ENCODE results near the gene HES5. TPM values are rescaled to one million over a fixed set of nuclear protein-coding genes. Genes with fewer than 3 reads are reported as not detected.

HES5 gene
- total and polyA plus RNA-seq, 5 donors from 2014 or later: not detected

DNA sequence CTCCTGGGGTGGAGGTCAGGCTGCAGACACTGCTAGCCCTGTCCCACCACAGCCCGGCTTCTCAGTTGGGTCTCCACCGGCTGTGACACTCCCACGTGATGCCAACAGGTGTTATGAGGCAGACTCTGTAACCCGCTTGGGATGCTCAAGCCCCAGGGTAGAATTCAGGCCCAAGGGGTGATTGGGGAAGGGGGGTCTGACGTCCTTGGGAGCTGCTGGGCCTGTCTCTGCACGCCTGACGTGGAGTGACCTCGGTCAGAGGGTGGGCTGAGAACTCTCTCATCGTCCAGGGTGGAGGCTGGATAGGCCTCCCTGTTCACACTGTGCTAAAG is 7.7 kb upstream of the HES5 start:
- Histone ChIP-seq H3K4me1 (ENCODE audit: control insufficient read depth, insufficient read depth, low read length, poor library complexity, severe bottlenecking) (peaks cover 7% of the 10 kb centered on the region), H3K27ac (ENCODE audit: insufficient read depth, low read length, poor library complexity, severe bottlenecking) (no peak overlapping the region), H3K27me3 (ENCODE audit: control insufficient read depth, insufficient read depth, low read length) (no peaks in the 10 kb centered on the region), H3K9me3 (ENCODE audit: control insufficient read depth in 2 of 2, low read length in 2 of 2) (no peaks in the 10 kb centered on the region), H3K4me3 (ENCODE audit: low read depth, low read length) (no peak overlapping the region), H3K36me3 (ENCODE audit: control insufficient read depth, insufficient read depth, low read length) (no peaks in the 10 kb centered on the region)
- no peaks in the 10 kb centered on the region for H3K9me3 Mint-ChIP-seq
- DNase-seq (no peak), ATAC-seq (ENCODE audit: low read depth in 2 of 2) (no peak)
- H3K27me3 Mint-ChIP-seq: peaks cover 30% of the 10 kb centered on the region
- H3K4me1 Mint-ChIP-seq: peaks cover 0 to 12% (median 3%) of the 10 kb centered on the region in 4 donors
- H3K27ac Mint-ChIP-seq: no peak overlapping the region
- no peak overlapping the region for H3K4me3 Mint-ChIP-seq
- no peaks in the 10 kb centered on the region for H3K36me3 Mint-ChIP-seq

DNA sequence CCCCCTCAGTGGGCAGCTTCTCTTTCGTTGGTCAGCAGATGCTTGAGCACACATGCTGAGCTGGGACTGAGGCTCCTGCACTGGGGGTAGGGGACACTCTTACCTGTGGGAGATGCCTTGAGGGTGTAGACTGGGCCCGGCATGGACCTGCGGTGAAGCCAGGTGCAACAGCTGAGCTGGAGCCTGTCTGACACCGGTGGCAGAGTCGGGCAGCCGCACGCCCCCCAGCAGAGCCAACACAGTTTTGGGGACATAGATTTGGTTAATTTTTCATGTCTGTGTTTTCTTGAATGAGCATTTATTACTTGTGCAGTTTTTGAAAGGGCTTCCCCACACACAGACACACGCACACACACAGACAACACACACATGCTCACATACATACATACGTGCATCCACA is 5.9 kb upstream of the HES5 start:
- Histone ChIP-seq H3K4me1 (ENCODE audit: control insufficient read depth, insufficient read depth, low read length, poor library complexity, severe bottlenecking) (peaks cover 5% of the 10 kb centered on the region), H3K36me3 (ENCODE audit: control insufficient read depth, insufficient read depth, low read length) (no peaks in the 10 kb centered on the region), H3K27ac (ENCODE audit: insufficient read depth, low read length, poor library complexity, severe bottlenecking) (no peak overlapping the region), H3K9me3 (ENCODE audit: control insufficient read depth in 2 of 2, low read length in 2 of 2) (no peaks in the 10 kb centered on the region), H3K4me3 (ENCODE audit: low read depth, low read length) (no peak overlapping the region), H3K27me3 (ENCODE audit: control insufficient read depth, insufficient read depth, low read length) (peaks cover 3% of the 10 kb centered on the region)
- DNase-seq (no peak), ATAC-seq (ENCODE audit: low read depth in 2 of 2) (no peak)
- Mint-ChIP-seq H3K9me3 (no peaks in the 10 kb centered on the region), H3K4me1 (peaks cover 0 to 6% (median 0%) of the 10 kb centered on the region in 4 donors), H3K36me3 (no peaks in the 10 kb centered on the region), H3K4me3 (no peak overlapping the region), H3K27me3 (peaks cover 39% of the 10 kb centered on the region), H3K27ac (no peak overlapping the region)

GRCh38 chr1:2535455-2535854 is 5.4 kb upstream of the HES5 start:
- H3K36me3 Mint-ChIP-seq: no peaks in the 10 kb centered on the region
- H3K27ac Mint-ChIP-seq: no peak overlapping the region
- H3K27ac ChIP-seq (ENCODE audit: insufficient read depth, low read length, poor library complexity, severe bottlenecking): no peak overlapping the region

GRCh38 chr1:2534687-2535441 is 4.8 kb upstream of the HES5 start:
- no peaks in the 10 kb centered on the region for H3K36me3 ChIP-seq (ENCODE audit: control insufficient read depth, insufficient read depth, low read length)
- H3K27me3 ChIP-seq (ENCODE audit: control insufficient read depth, insufficient read depth, low read length): peaks cover 3% of the 10 kb centered on the region
- DNase-seq: no peak
- Mint-ChIP-seq H3K27me3 (peaks cover 42% of the 10 kb centered on the region), H3K27ac (peak overlapping the region in 1 of 3 donors; percentile 66), H3K4me3 (peak overlapping the region in 1 of 4 donors; percentile 29), H3K9me3 (no peaks in the 10 kb centered on the region), H3K4me1 (peaks cover 0 to 10% (median 0%) of the 10 kb centered on the region in 4 donors), H3K36me3 (no peaks in the 10 kb centered on the region)
- H3K4me1 ChIP-seq (ENCODE audit: control insufficient read depth, insufficient read depth, low read length, poor library complexity, severe bottlenecking): peaks cover 13% of the 10 kb centered on the region
- no peak overlapping the region for H3K27ac ChIP-seq (ENCODE audit: insufficient read depth, low read length, poor library complexity, severe bottlenecking)
- no peak overlapping the region for H3K4me3 ChIP-seq (ENCODE audit: low read depth, low read length)
- ATAC-seq (ENCODE audit: low read depth in 2 of 2): no peak
- H3K9me3 ChIP-seq (ENCODE audit: control insufficient read depth in 2 of 2, low read length in 2 of 2): no peaks in the 10 kb centered on the region

More at GRCh38 chr1:2535455-2535854, 5.4 kb upstream of the HES5 start:
- ATAC-seq (ENCODE audit: low read depth in 2 of 2): no peak
- H3K4me3 ChIP-seq (ENCODE audit: low read depth, low read length): no peak overlapping the region
- peaks cover 0 to 10% (median 0%) of the 10 kb centered on the region in 4 donors for H3K4me1 Mint-ChIP-seq
- H3K9me3 Mint-ChIP-seq: no peaks in the 10 kb centered on the region
- H3K27me3 ChIP-seq (ENCODE audit: control insufficient read depth, insufficient read depth, low read length): peaks cover 3% of the 10 kb centered on the region
- DNase-seq: no peak
- peak overlapping the region in 1 of 4 donors; percentile 29 for H3K4me3 Mint-ChIP-seq
- H3K4me1 ChIP-seq (ENCODE audit: control insufficient read depth, insufficient read depth, low read length, poor library complexity, severe bottlenecking): peaks cover 7% of the 10 kb centered on the region
- no peaks in the 10 kb centered on the region for H3K36me3 ChIP-seq (ENCODE audit: control insufficient read depth, insufficient read depth, low read length)
- no peaks in the 10 kb centered on the region for H3K9me3 ChIP-seq (ENCODE audit: control insufficient read depth in 2 of 2, low read length in 2 of 2)
- peaks cover 42% of the 10 kb centered on the region for H3K27me3 Mint-ChIP-seq

DNA sequence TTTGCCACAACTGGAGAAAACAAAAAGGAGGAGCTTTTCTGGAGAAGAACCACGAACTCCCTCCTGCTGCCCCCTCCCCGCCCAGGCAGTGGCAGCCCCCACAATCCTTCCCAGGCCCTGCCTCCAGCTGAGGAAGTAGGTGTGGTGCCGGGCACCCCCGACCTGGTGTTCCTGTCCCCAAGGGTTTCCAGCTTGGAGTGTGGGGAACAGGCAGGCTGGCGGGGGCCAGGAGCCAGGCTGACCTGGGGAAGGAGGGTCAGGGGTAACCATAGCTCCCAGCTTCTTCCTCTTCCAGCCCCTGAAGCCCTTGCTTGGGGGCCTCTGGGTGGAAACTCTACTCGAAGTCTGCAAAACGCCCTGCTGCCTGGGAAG is 4.2 kb upstream of the HES5 start:
- Mint-ChIP-seq H3K27ac (no peak overlapping the region), H3K4me1 (peaks cover 0 to 10% (median 0%) of the 10 kb centered on the region in 4 donors), H3K9me3 (no peaks in the 10 kb centered on the region), H3K36me3 (no peaks in the 10 kb centered on the region), H3K4me3 (no peak overlapping the region), H3K27me3 (peaks cover 42% of the 10 kb centered on the region)
- Histone ChIP-seq H3K4me3 (ENCODE audit: low read depth, low read length) (no peak overlapping the region), H3K9me3 (ENCODE audit: control insufficient read depth in 2 of 2, low read length in 2 of 2) (no peaks in the 10 kb centered on the region), H3K27ac (ENCODE audit: insufficient read depth, low read length, poor library complexity, severe bottlenecking) (no peak overlapping the region), H3K36me3 (ENCODE audit: control insufficient read depth, insufficient read depth, low read length) (no peaks in the 10 kb centered on the region), H3K4me1 (ENCODE audit: control insufficient read depth, insufficient read depth, low read length, poor library complexity, severe bottlenecking) (peaks cover 17% of the 10 kb centered on the region), H3K27me3 (ENCODE audit: control insufficient read depth, insufficient read depth, low read length) (peaks cover 3% of the 10 kb centered on the region)
- ATAC-seq (ENCODE audit: low read depth in 2 of 2): no peak
- DNase-seq: no peak

GRCh38 chr1:2533365-2533764 is 3.3 kb upstream of the HES5 start:
- Mint-ChIP-seq H3K9me3 (no peaks in the 10 kb centered on the region), H3K4me3 (peak overlapping the region in 1 of 4 donors; percentile 68), H3K27ac (no peak overlapping the region), H3K4me1 (peaks cover 0 to 17% (median 4%) of the 10 kb centered on the region in 4 donors), H3K27me3 (peaks cover 51% of the 10 kb centered on the region), H3K36me3 (no peaks in the 10 kb centered on the region)
- Histone ChIP-seq H3K9me3 (ENCODE audit: control insufficient read depth in 2 of 2, low read length in 2 of 2) (no peaks in the 10 kb centered on the region), H3K4me3 (ENCODE audit: low read depth, low read length) (no peak overlapping the region), H3K36me3 (ENCODE audit: control insufficient read depth, insufficient read depth, low read length) (no peaks in the 10 kb centered on the region), H3K27ac (ENCODE audit: insufficient read depth, low read length, poor library complexity, severe bottlenecking) (no peak overlapping the region), H3K4me1 (ENCODE audit: control insufficient read depth, insufficient read depth, low read length, poor library complexity, severe bottlenecking) (peaks cover 26% of the 10 kb centered on the region), H3K27me3 (ENCODE audit: control insufficient read depth, insufficient read depth, low read length) (peaks cover 3% of the 10 kb centered on the region)
- DNase-seq (no peak), ATAC-seq (ENCODE audit: low read depth in 2 of 2) (no peak)

GRCh38 chr1:2532485-2533160 is 2.6 kb upstream of the HES5 start:
- H3K27me3 Mint-ChIP-seq: peaks cover 53% of the 10 kb centered on the region
- peaks cover 3% of the 10 kb centered on the region for H3K27me3 ChIP-seq (ENCODE audit: control insufficient read depth, insufficient read depth, low read length)
- H3K36me3 Mint-ChIP-seq: no peaks in the 10 kb centered on the region
- DNase-seq (no peak), ATAC-seq (ENCODE audit: low read depth in 2 of 2) (no peak)
- H3K4me1 ChIP-seq (ENCODE audit: control insufficient read depth, insufficient read depth, low read length, poor library complexity, severe bottlenecking): peaks cover 26% of the 10 kb centered on the region
- no peak overlapping the region for H3K27ac Mint-ChIP-seq
- no peaks in the 10 kb centered on the region for H3K36me3 ChIP-seq (ENCODE audit: control insufficient read depth, insufficient read depth, low read length)
- no peak overlapping the region for H3K4me3 Mint-ChIP-seq
- H3K9me3 Mint-ChIP-seq: no peaks in the 10 kb centered on the region
- no peak overlapping the region for H3K27ac ChIP-seq (ENCODE audit: insufficient read depth, low read length, poor library complexity, severe bottlenecking)
- H3K4me3 ChIP-seq (ENCODE audit: low read depth, low read length): no peak overlapping the region
- H3K9me3 ChIP-seq (ENCODE audit: control insufficient read depth in 2 of 2, low read length in 2 of 2): no peaks in the 10 kb centered on the region
- peaks cover 0 to 17% (median 4%) of the 10 kb centered on the region in 4 donors for H3K4me1 Mint-ChIP-seq

Data from CD4-positive, CD25-positive, alpha-beta regulatory T cell (primary cell).